ENCODE results near the gene PLXDC2.

Gene PLXDC2

DNA sequence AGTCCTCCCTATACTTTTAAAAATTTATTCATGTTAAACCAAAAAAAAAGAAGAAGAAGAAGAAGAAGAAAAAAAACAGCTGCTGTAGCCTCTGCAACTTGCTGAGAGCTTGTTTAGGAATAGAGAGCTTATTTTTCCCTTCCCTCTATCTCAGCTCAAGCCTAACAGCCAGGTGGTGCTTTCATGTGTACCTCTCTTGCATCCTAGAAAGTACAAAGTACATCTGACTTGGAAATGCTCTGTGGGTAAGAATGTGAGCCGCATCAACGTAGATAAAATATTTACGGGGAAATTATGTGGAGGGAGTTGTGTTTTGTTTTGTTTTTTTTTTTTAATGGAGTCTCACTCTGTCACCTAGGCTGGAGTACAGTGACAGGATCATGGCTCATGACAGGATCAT, 99.6 kb downstream of the PLXDC2 start:
- ATAC-seq: no peak

GRCh38 chr10:19917751-19918478, 101.7 kb downstream of the PLXDC2 start:
- ATAC-seq: no peak

GRCh38 chr10:19918794-19919193, 102.6 kb downstream of the PLXDC2 start:
- no peak for ATAC-seq

DNA sequence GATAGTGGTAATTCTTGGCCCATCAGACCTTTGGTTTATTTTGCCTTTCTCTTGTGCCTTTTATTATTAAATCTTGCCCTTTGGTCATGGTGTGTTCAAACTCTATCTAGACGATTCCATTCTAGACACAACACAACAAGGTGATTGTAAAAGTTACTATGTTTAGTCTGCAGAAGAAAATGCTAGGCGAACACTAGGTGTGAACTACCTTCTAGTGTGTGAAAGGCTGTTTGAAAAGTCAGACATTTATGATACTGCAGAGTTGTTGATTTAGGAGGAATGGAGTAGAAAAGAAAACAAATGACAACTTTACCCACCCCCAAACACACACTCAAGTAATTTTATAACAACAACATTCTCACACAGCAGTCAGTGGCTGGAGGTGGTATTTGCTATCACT, 103.4 kb downstream of the PLXDC2 start:
- no peak for ATAC-seq

DNA sequence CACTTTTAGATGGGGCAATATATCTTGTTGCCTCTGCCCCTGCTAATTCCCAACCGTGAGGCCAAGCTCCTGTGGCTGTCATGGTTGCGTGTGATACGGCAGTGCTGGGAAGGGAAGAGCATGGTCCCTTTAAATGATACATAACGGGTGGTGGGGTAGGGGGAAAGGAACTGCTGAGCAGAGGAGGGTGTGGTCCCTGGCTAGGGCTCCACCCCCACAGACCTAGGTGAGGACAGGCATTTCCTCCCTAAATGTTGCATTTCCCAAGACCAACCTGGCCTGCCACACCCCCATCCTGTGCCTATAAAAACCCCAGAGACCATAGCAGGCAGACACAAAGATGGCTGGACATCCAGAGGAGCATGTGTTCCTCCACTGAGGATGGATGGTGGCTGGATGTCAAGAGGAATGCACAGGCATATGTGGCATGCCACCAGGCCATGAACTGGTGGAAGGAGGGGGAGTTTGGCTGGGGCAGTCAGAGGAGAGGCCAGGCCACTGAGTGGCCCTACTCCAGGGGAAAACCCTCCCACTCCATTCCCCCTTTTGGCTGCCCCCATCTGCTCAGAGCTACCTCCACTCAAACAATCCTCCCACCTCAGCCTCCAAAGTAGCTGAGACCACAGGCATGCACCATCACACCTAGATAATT, 104.0 kb downstream of the PLXDC2 start:
- ATAC-seq: no peak

DNA sequence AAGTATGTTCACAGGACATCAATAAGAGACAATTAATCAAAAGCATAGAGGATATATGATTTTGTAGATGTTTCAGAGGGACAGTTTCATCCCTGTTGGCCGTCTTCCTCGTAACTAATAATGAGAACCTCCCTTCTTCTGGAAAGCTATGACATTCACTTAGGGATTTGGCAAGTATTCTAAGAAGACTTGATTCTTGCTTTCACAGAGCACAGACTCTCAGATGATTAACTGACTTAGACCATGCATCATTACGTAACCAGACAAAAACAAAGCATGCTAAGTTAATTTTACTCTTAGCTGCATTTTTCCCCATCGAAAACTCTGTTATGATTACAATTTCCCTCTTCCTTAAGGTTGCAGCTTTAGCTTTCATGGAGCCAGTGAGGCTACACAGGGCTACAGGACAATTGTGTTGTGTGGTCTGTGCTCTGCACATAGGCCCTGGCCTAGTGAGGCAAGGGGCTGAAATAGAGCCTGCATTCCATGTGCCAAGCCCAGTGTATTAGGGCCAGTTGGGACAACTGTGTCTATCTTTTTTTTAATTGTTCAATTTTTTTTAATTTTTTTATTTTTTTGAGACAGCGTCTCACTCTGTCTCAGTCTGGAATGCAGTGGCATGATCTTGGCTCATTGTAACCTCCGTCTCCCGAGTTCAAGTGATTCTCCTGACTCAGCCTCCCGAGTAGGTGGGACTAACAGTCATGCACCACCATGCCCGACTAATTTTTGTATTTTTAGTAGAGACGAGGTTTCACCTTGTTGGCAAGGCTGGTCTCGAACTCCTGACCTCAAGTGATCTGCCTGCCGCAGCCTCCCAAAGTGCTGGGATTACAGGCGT, 105.3 kb downstream of the PLXDC2 start:
- ATAC-seq: no peak

- no peak for ATAC-seq
These were observed 106.2 kb downstream of the PLXDC2 start for GRCh38 chr10:19922236-19922963.

DNA sequence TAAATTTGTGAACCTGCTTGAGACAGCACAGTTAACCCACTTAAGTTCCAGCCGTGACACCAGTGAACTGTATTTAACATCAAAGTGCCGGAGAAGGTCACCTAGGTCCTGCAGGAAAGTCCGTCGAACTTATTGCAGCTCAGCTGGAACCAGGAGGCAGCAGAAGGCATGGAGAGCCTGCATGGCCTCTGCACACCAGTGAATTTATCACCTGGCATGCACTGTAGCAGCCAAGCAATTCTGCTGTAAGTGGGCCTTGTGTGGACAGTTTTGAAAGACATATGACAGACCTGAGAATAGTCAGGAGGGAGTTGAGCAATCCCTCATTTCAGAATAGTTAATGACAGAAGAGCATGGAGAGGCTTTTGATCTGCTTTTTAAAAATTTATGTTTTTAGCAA, 108.8 kb downstream of the PLXDC2 start:
- no peak for ATAC-seq

- no peak for ATAC-seq
These were observed 112.7 kb downstream of the PLXDC2 start for GRCh38 chr10:19928936-19929335.

DNA sequence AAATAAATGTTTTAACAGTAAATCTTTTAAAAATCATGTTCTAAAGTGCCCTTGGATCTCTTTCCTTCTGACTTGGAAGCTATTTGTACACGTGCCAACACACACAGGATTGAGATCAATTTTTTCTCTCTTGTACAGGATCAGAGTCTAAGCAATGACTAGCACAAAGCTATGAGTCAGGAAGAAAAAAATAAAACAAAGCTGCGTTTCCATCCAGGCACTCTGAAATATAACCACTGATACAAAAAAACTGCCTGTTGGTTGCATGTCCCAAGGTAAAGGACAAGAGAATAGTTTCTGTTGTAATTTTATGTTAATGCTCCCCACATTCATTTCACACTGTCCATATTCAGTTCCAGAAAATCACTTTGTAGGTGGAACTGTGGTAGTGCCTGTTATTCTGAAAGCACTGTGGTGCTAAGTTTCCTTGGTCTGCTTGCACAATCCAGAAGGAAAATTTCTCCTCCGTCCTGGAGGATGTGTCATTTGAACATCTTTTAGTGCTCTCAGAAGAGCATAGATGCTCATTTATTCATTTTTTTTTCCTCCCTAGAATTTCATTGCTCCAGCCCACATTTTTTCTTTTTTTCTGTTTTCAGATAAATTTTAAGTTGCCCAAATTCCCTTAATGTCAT, 113.4 kb downstream of the PLXDC2 start:
- no peak for ATAC-seq

GRCh38 chr10:19930936-19931893, 115.0 kb downstream of the PLXDC2 start:
- no peak for ATAC-seq

GRCh38 chr10:19931894-19932590, 115.8 kb downstream of the PLXDC2 start:
- ATAC-seq: no peak

- no peak for ATAC-seq
These were observed 116.7 kb downstream of the PLXDC2 start for GRCh38 chr10:19932806-19933371.

DNA sequence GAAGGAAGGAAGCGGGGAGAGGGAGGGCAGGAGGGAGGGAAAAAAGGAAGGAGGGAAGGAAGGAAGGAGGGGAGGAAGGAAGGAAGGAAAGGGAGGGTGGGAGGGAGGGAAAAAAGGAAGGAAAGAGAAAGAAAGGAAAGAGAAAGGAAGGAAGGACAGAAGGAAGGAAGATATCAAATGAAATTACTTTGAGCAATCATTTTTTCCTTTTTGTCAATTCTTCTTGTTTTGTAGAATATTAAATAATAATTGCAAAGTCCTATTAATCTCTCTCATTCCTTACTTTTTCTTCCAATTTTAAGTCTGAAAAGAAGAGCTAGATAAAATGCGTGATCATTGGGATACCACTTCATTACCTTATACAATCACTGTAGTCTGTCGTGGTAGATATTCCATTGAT, 117.5 kb downstream of the PLXDC2 start:
- no peak for ATAC-seq

DNA sequence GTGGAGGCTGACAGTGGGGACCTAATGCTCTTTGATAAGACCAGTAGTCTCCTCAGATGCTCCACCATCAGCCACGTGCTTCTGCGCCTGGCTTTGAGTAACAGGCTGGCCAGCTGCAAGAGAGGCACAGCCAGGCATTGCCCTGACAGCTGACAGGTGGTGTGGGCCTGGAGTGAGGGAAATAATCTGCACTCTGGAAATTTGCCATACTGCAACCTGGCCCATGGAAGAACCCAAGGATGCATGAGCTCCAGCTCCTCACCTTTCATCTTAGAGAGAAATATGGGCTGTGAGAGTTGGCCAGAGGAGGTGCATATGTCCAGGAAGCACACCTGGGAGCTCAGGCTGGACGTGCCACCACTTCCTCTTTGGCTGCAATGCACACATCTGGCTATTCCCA, 118.9 kb downstream of the PLXDC2 start:
- no peak for ATAC-seq

- ATAC-seq: no peak
These were observed 120.1 kb downstream of the PLXDC2 start for GRCh38 chr10:19936289-19936688.

DNA sequence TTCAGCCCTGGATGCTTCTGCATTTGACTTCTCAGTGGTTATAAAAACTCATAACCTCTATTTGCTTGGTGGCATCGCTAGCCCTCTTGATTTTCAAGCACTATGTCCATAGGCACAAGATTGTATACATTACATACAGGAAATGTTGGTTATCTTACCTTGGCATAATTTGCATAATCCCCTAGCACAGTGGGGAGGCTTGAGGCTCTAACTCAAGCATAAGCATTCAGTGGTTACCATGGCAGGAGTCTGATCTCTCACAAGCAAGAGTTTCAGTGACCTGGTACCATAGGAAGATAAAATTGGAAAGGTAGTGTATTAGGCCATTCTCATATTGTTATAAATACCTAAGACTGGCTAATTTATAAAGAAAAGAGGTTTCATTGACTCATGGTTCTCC, 121.8 kb downstream of the PLXDC2 start:
- no peak for ATAC-seq

- no peak for ATAC-seq
These were observed 125.1 kb downstream of the PLXDC2 start for GRCh38 chr10:19941206-19941880.

GRCh38 chr10:19944911-19945663, 128.9 kb downstream of the PLXDC2 start:
- no peak for ATAC-seq
